Adrenal gland (tissue), 5 donors: ENCODE measurements around the gene CPXM2.

ENCODE experiments used
- POLR2A ChIP-seq, 2 donors: fragments of 450-650 bp; IDR thresholded peaks; one replicate each; pipeline ENCODE4 v1.6.1; 2017; ENCODE audit warnings: antibody characterized with exemption in 2 of 2, mild to moderate bottlenecking in 2 of 2, moderate library complexity in 1 of 2
- TF ChIP-seq, protein P1 (sequence below), 6 experiments: fragments of 450-650 bp in 4 of 6; fragments of 200-600 bp in 2 of 6; sonication (generic) in 1 of 6; IDR thresholded peaks; 1 replicate in 5 of 6; 2 replicates in 1 of 6; pipeline versions ENCODE4 v1.5.1 to v1.8.0; 2016 to 2021; ENCODE audit warnings: antibody characterized with exemption in 6 of 6, mild to moderate bottlenecking in 2 of 6, moderate library complexity in 1 of 6
- donor health status: DM: no; HTN: no; CAD: no.

DNA sequence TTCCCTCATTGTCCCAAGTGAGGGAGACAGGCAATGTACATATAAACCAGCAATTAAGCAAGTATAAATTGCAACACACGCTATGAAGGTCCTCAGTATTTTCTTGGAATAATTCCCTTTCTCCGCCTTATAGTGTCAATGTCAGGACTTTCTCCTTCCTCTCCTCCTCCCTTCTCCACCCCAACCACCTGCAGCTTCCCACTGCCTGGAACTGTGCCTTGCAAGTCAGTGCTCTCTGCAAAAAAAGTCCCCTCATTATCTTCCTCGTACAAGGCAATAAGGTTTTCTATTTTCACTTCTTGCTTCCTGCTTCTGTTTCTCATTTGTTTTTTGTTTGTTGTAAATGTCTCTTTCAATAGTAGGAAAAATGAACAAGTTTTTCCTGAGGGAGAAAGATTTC is 113.7 kb downstream of the CPXM2 start:
- TF ChIP-seq, protein P1, sequence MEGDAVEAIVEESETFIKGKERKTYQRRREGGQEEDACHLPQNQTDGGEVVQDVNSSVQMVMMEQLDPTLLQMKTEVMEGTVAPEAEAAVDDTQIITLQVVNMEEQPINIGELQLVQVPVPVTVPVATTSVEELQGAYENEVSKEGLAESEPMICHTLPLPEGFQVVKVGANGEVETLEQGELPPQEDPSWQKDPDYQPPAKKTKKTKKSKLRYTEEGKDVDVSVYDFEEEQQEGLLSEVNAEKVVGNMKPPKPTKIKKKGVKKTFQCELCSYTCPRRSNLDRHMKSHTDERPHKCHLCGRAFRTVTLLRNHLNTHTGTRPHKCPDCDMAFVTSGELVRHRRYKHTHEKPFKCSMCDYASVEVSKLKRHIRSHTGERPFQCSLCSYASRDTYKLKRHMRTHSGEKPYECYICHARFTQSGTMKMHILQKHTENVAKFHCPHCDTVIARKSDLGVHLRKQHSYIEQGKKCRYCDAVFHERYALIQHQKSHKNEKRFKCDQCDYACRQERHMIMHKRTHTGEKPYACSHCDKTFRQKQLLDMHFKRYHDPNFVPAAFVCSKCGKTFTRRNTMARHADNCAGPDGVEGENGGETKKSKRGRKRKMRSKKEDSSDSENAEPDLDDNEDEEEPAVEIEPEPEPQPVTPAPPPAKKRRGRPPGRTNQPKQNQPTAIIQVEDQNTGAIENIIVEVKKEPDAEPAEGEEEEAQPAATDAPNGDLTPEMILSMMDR (IDR thresholded peaks at IDR 0.05), result no peak
- TF ChIP-seq POLR2A (IDR thresholded peaks at IDR 0.05), result no peak
